Measurements from ENCODE around the gene TREML4.

The TREML4 gene

GRCh38 chr6:41255638-41256246 lies 27.6 kb downstream of the TREML4 start:
- DNase-seq (ENCODE audit: low spot score): no peak

- no peak for DNase-seq (ENCODE audit: low spot score)
These were observed 28.2 kb downstream of the TREML4 start for GRCh38 chr6:41256383-41256782.

GRCh38 chr6:41257369-41258195 lies 29.4 kb downstream of the TREML4 start:
- no peak for DNase-seq (ENCODE audit: low spot score)

GRCh38 chr6:41258196-41258493 lies 30.0 kb downstream of the TREML4 start:
- DNase-seq (ENCODE audit: low spot score): no peak

- no peak for DNase-seq (ENCODE audit: low spot score)
These were observed 34.3 kb downstream of the TREML4 start for GRCh38 chr6:41262401-41262800.

GRCh38 chr6:41263267-41263666 lies 35.1 kb downstream of the TREML4 start:
- no peak for DNase-seq (ENCODE audit: low spot score)

- DNase-seq (ENCODE audit: low spot score): no peak
These were observed 38.4 kb downstream of the TREML4 start for GRCh38 chr6:41266541-41266940.

GRCh38 chr6:41268478-41268877 lies 40.3 kb downstream of the TREML4 start:
- DNase-seq (ENCODE audit: low spot score): no peak

- DNase-seq (ENCODE audit: low spot score): no peak
These were observed 41.0 kb downstream of the TREML4 start for GRCh38 chr6:41269166-41269565.

- DNase-seq (ENCODE audit: low spot score): no peak
These were observed 41.6 kb downstream of the TREML4 start for GRCh38 chr6:41269716-41270115.

- DNase-seq (ENCODE audit: low spot score): no peak
These were observed 43.8 kb downstream of the TREML4 start for GRCh38 chr6:41271901-41272395.

- no peak for DNase-seq (ENCODE audit: low spot score)
These were observed 44.6 kb downstream of the TREML4 start for GRCh38 chr6:41272591-41273240.

- DNase-seq (ENCODE audit: low spot score): no peak
These were observed 45.6 kb downstream of the TREML4 start for GRCh38 chr6:41273714-41274113.

GRCh38 chr6:41274256-41274655 lies 46.1 kb downstream of the TREML4 start:
- no peak for DNase-seq (ENCODE audit: low spot score)

GRCh38 chr6:41275489-41275888 lies 47.3 kb downstream of the TREML4 start:
- DNase-seq (ENCODE audit: low spot score): no peak

- DNase-seq (ENCODE audit: low spot score): no peak
These were observed 49.5 kb downstream of the TREML4 start for GRCh38 chr6:41277605-41278004.

GRCh38 chr6:41278699-41279405 lies 50.7 kb downstream of the TREML4 start:
- DNase-seq (ENCODE audit: low spot score): no peak

GRCh38 chr6:41280381-41281057 lies 52.4 kb downstream of the TREML4 start:
- no peak for DNase-seq (ENCODE audit: low spot score)

- DNase-seq (ENCODE audit: low spot score): no peak
These were observed 55.5 kb downstream of the TREML4 start for GRCh38 chr6:41283600-41283999.

- no peak for DNase-seq (ENCODE audit: low spot score)
These were observed 56.6 kb downstream of the TREML4 start for GRCh38 chr6:41284726-41285125.

GRCh38 chr6:41286544-41287346 lies 58.6 kb downstream of the TREML4 start, which contains the start of gene TREM1:
TREM1 (minus strand) TSS chr6:41286682; CDS start chr6:41286655, 27 bp downstream.
- peak; percentile 38 for DNase-seq (ENCODE audit: low spot score)

Measured in AG20443 (cell line).